Measurements from ENCODE around the gene FSCN2. TPM values are rescaled to one million over a fixed set of nuclear protein-coding genes. Genes with fewer than 3 reads are reported as not detected.
A peak's percentile ranks its signal among the peaks of the same experiment; 100 is the strongest.

Gene FSCN2
- total and polyA plus RNA-seq, 2 of the 4 experiments (the other 2 are of a cell fraction), result 0.18 to 0.84 TPM

GRCh38 chr17:81553616-81554181, 25.5 kb downstream of the FSCN2 start:
- Histone ChIP-seq H3K4me3 (ENCODE audit: insufficient read depth, low read depth, low read length) (no peak overlapping the region), H3K36me3 (ENCODE audit: control insufficient read depth, insufficient read depth, low read length) (peaks cover 36% of the 10 kb centered on the region), H2BK15ac (ENCODE audit: low read depth, low read length) (peak overlapping the region; percentile 83; the same call in 2 of the 3 replicates), H3K27me3 (ENCODE audit: control insufficient read depth, insufficient read depth, low read length) (no peaks in the 10 kb centered on the region), H2BK120ac (ENCODE audit: low read depth, low read length) (peak overlapping the region; percentile 89), H2AK9ac (replicated peaks; ENCODE audit: low read depth, low read length, poor library complexity) (peak overlapping the region; percentile 100), H2BK5ac (ENCODE audit: low read depth, low read length, poor library complexity, severe bottlenecking) (peak overlapping the region; percentile 76), H4K91ac (ENCODE audit: insufficient read depth, low read depth, low read length) (peak overlapping the region; percentile 84), H3K79me1 (ENCODE audit: low read depth in 1 of 2, low read length in 2 of 2) (peaks cover 17 to 80% of the 10 kb centered on the region in 2 experiments; a peak in 3 of 4 replicates), H3K4me2 (ENCODE audit: low read depth, low read length) (peak overlapping the region; percentile 96), H4K8ac (ENCODE audit: low read depth in 2 of 2, low read length in 2 of 2) (peak overlapping the region; percentile 37 to 73; a peak in 3 of 4 replicates), H3K9ac (ENCODE audit: low read depth, low read length) (peak overlapping the region; percentile 29; the same call in 1 of the 2 replicates), H3K4me1 (ENCODE audit: control insufficient read depth, insufficient read depth, low read length) (peaks cover 22% of the 10 kb centered on the region), H3K23ac (ENCODE audit: low read depth, low read length) (peak overlapping the region; percentile 89; the same call in 1 of the 2 replicates), H3K56ac (ENCODE audit: extremely low read depth, insufficient read depth, low read length) (peak overlapping the region; percentile 19; the same call in 1 of the 2 replicates), H3K9me3 (ENCODE audit: control insufficient read depth, insufficient read depth, low read length) (no peaks in the 10 kb centered on the region), H3K18ac (ENCODE audit: low read depth, low read length) (peak overlapping the region; percentile 6; the same call in 1 of the 2 replicates), H4K5ac (ENCODE audit: low read depth, low read length) (peak overlapping the region; percentile 35; the same call in 1 of the 2 replicates), H2AFZ (replicated peaks; ENCODE audit: low read length, poor library complexity) (peak overlapping the region; percentile 96), H3K4ac (ENCODE audit: low read depth, low read length) (peak overlapping the region; percentile 96), H3K27ac (ENCODE audit: insufficient read depth, low read length) (peak overlapping the region; percentile 77), H3K14ac (replicated peaks; ENCODE audit: low read depth, low read length) (peak overlapping the region; percentile 88), H3K9me1 (ENCODE audit: insufficient read depth, low read length) (peaks cover 17% of the 10 kb centered on the region), H2AK5ac (ENCODE audit: low read depth, low read length) (peak overlapping the region; percentile 99), H4K20me1 (ENCODE audit: insufficient read depth, low read length) (peaks cover 51% of the 10 kb centered on the region), H2BK20ac (ENCODE audit: low read depth, low read length) (peak overlapping the region; percentile 59)
- 28% methylated on average over 5 of the region's 24 CpGs; no CpG with 5 or more reads in 1 of the 2 experiments for WGBS, 2 experiments (ENCODE audit: extremely low coverage in 2 of 2, insufficient read length in 1 of 2)
- DNase-seq, result peak; percentile 99
- BruUV-seq (replicated peaks), result no TSS peak
- POLR2A ChIA-PET (ENCODE audit: unreplicated experiment), result interaction anchor here (0.5 kb wide), 1 partner anchor 41 kb away, joined by 7 read pairs; the partner anchor contains the start of gene ACTG1
- CTCF ChIA-PET, result no interaction called here
- dilution Hi-C loops (cut with HindIII; ENCODE audit: low sequenced_read_pairs, unreplicated experiment) (no loop called here), intact Hi-C loops (cut with micrococcal nuclease) (loop anchor here (1.0 kb wide), 1 partner anchor 48 kb away; no protein-coding TSS in a partner anchor), in situ Hi-C loops (cut with MboI; ENCODE audit: low sequenced_read_pairs) (no loop called here)
- peak; percentile 48 for ATAC-seq (ENCODE audit: low read depth)
- TF ChIP-seq ELK1 (IDR thresholded peaks at IDR 0.05; ENCODE audit: borderline replicate concordance, low read depth, low read length), result no peak
- peak; percentile 84 for TF ChIP-seq BHLHE40 (IDR thresholded peaks at IDR 0.05; ENCODE audit: low read depth, low read length)
- no peak for TF ChIP-seq NFE2L2 (IDR thresholded peaks at IDR 0.05; ENCODE audit: low read depth, low read length)
- peak; percentile 52; the same call in 1 of the 2 replicates for TF ChIP-seq MAZ (IDR thresholded peaks at IDR 0.05; ENCODE audit: borderline replicate concordance, low read depth, low read length)
- peak; percentile 7; the same call in 1 of the 2 replicates for TF ChIP-seq RAD21 (IDR thresholded peaks at IDR 0.05; ENCODE audit: low read length)
- peak; percentile 7 for TF ChIP-seq RCOR1 (IDR thresholded peaks at IDR 0.05; ENCODE audit: insufficient replicate concordance, low read length)
- no peak for TF ChIP-seq SMC3 (IDR thresholded peaks at IDR 0.05; ENCODE audit: low read depth, low read length)
- TF ChIP-seq FOS (IDR thresholded peaks at IDR 0.05; ENCODE audit: low read depth, low read length), result peak; percentile 61
- TF ChIP-seq CTCF (conservative IDR thresholded peaks at IDR 0.05; ENCODE audit: low read depth, low read length), result no peak
- TF ChIP-seq CEBPB (IDR thresholded peaks at IDR 0.05; ENCODE audit: low read depth, low read length), result peak; percentile 51; the same call in 1 of the 2 replicates
- TF ChIP-seq RFX5 (IDR thresholded peaks at IDR 0.05; ENCODE audit: low read depth, low read length), result no peak
- peak; percentile 82 for TF ChIP-seq MXI1 (IDR thresholded peaks at IDR 0.05; ENCODE audit: borderline replicate concordance, low read depth, low read length)
- TF ChIP-seq POLR2A (IDR thresholded peaks at IDR 0.05; ENCODE audit: low read depth, low read length), result no peak
- TF ChIP-seq USF2 (IDR thresholded peaks at IDR 0.05; ENCODE audit: low read depth, low read length), result peak; percentile 97

Data from IMR-90 (cell line).